Activated CD4-positive, alpha-beta T cell treated with anti-CD3 and anti-CD28 coated beads for 36 hours (primary cell): ENCODE results near the gene AMIGO3. TPM values are rescaled to one million over a fixed set of nuclear protein-coding genes. Genes with fewer than 3 reads are reported as not detected.

ENCODE experiments used
- ATAC-seq: fragments of 200-7000 bp; cut with Tn5 transposase; one replicate; pipeline ENCODE4 v1.10.0; 2021; ENCODE audit warnings: mild to moderate bottlenecking, moderate library complexity
- CTCF ChIA-PET: fragments of 350-600 bp; sonication (Branson Sonifier 250); formaldehyde crosslinking; loops from one replicate; lab custom pipeline; 2021; ENCODE audit warnings: antibody characterized with exemption; lab: Charles Lee
- POLR2A ChIA-PET: fragments of 350-600 bp; sonication (Branson Sonifier 250); formaldehyde crosslinking; loops from one replicate; lab custom pipeline; 2021; ENCODE audit warnings: antibody characterized with exemption, inconsistent platforms; lab: Charles Lee
- DNase-seq: peaks from one replicate; pipeline ENCODE4 v3.0.0-alpha.2; 2020
- H3K27ac Mint-ChIP-seq: one replicate; pipeline ENCODE4 v1.8.0; 2021; ENCODE audit warnings: mixed read lengths
- H3K27me3 Mint-ChIP-seq: one replicate; pipeline ENCODE4 v1.8.0; 2021; ENCODE audit warnings: mixed read lengths
- H3K36me3 Mint-ChIP-seq: one replicate; pipeline ENCODE4 v1.8.0; 2021; ENCODE audit warnings: low read depth, mixed read lengths
- H3K4me1 Mint-ChIP-seq: one replicate; pipeline ENCODE4 v1.8.0; 2021; ENCODE audit warnings: mixed read lengths
- H3K4me3 Mint-ChIP-seq: one replicate; pipeline ENCODE4 v1.8.0; 2021; ENCODE audit warnings: mild to moderate bottlenecking, moderate library complexity, mixed read lengths
- H3K9me3 Mint-ChIP-seq: one replicate; pipeline ENCODE4 v1.8.0; 2021; ENCODE audit warnings: low read depth, mixed read lengths
- intact Hi-C, 2 experiments: fragments of 100-400 bp; cut with DNase I in 1 of 2; cut with micrococcal nuclease in 1 of 2; formaldehyde crosslinking; loops; one replicate each; pipeline versions ENCODE4 v1.14.2 to v1.15.1; 2022 to 2024; cut with DNase I, micrococcal nuclease
- total RNA-seq, 2 experiments: library from RNA; stranded (reverse); gene quantifications; one replicate each; pipeline ENCODE4 v1.2.3, GENCODE V29; 2021

AMIGO3 gene
- total RNA-seq, 2 experiments from 2014 or later = 0.07 TPM; not detected in 1

DNA sequence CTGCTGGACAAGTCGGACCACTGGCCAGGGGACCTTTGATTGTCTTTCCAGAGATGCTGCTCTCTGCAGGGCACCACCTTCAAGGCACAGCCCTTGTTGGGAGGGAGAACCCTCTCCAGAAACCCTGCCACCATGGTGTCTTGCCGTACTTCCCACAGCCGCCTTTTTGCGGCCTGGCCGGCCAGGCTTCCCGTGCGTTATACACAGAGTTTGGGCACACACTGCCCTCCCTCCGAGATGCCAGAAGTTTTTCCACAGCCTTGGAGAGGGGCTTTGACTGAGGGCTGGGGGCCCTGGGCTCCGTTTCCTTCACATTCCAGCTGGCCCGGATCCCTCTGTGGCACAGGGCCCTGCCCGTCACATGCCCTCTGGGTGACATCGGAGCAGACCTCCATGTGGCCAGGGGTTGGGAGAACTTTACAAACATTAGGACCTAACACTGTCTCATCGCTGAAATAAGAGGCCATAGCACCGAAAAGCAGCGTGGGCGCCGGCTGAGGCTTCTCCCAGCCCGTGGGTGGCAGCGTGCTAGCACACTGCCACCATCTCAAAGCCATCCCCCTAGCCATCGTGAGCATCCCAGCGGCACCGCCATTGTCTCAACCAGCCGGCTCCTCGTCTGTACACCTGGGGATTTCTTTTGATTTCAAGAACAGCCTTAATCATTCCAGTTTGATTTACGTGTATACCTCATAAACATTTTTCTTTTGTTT, 51.6 kb downstream of the AMIGO3 start:
- H3K4me3 Mint-ChIP-seq = no peak overlapping the region
- no peaks in the 10 kb centered on the region for H3K9me3 Mint-ChIP-seq
- peaks cover 1% of the 10 kb centered on the region for H3K36me3 Mint-ChIP-seq
- intact Hi-C loops = no loop called here
- POLR2A ChIA-PET = no interaction called here
- H3K27me3 Mint-ChIP-seq = no peaks in the 10 kb centered on the region
- peaks cover 6% of the 10 kb centered on the region for H3K4me1 Mint-ChIP-seq
- CTCF ChIA-PET = interaction anchor here (1.7 kb wide), 1 partner anchor 128 kb away, joined by 12 read pairs; no protein-coding TSS in a partner anchor
- no peak for DNase-seq
- H3K27ac Mint-ChIP-seq = no peak overlapping the region
- no peak for ATAC-seq

Other genes with a start within 250 kb of the AMIGO3 start
- gene DAG1, start 249.4 kb downstream of the AMIGO3 start, total RNA-seq = 1 to 10 TPM; 9.0 to 9.2 TPM
- gene BSN, start 165.2 kb downstream of the AMIGO3 start, total RNA-seq = under 1 TPM; 0.09 to 0.11 TPM
- 100 to 1,000 TPM; 110 to 137 TPM for gene APEH, start 45.3 kb downstream of the AMIGO3 start, total RNA-seq
- 1 to 10 TPM; 8.7 to 9.7 TPM for gene MST1, start 30.2 kb downstream of the AMIGO3 start, total RNA-seq
- 10 to 100 TPM; 25.2 to 32.7 TPM for gene RNF123, start 30.1 kb downstream of the AMIGO3 start, total RNA-seq
- gene GMPPB, start 4.3 kb upstream of the AMIGO3 start, total RNA-seq = 10 to 100 TPM; 21.0 to 32.1 TPM
- gene IP6K1, start 66.9 kb upstream of the AMIGO3 start, total RNA-seq = 10 to 100 TPM; 29.1 to 31.0 TPM
- gene CDHR4, start 80.2 kb upstream of the AMIGO3 start, total RNA-seq = under 1 TPM in 1 of 2 experiments, not detected in 1; 0.32 TPM
- gene INKA1, start 83.6 kb upstream of the AMIGO3 start, total RNA-seq = under 1 TPM; 0.50 to 0.70 TPM
- 10 to 100 TPM; 85.5 to 85.7 TPM for gene UBA7, start 94.3 kb upstream of the AMIGO3 start, total RNA-seq
- 10 to 100 TPM; 25.1 to 28.1 TPM for gene TRAIP, start 136.9 kb upstream of the AMIGO3 start, total RNA-seq
- gene CAMKV, start 150.2 kb upstream of the AMIGO3 start, total RNA-seq = 1 to 10 TPM; 1.1 to 1.3 TPM
- gene MST1R, start 184.2 kb upstream of the AMIGO3 start, total RNA-seq = 1 to 10 TPM in 1 of 2 experiments, under 1 TPM in 1; 0.86 to 1.2 TPM
- gene MON1A, start 210.1 kb upstream of the AMIGO3 start, total RNA-seq = 1 to 10 TPM; 7.5 to 8.3 TPM
- gene RBM6, start 220.5 kb upstream of the AMIGO3 start, total RNA-seq = 10 to 100 TPM; 69.3 to 75.1 TPM